ENCODE measurements around the gene B4GALNT4.
"Not testable (repeated sequence)": the region's sequence is repeated elsewhere in the genome, so short reads cannot be mapped to it uniquely, and the experiment has no call there.

The B4GALNT4 gene

GRCh38 chr11:420911-421321 lies 51.6 kb downstream of the B4GALNT4 start:
- DNase-seq (ENCODE audit: low read depth) = no peak

GRCh38 chr11:422249-422656 lies 53.0 kb downstream of the B4GALNT4 start:
- no peak for DNase-seq (ENCODE audit: low read depth)

- no peak for DNase-seq (ENCODE audit: low read depth)
These were observed 54.9 kb downstream of the B4GALNT4 start for GRCh38 chr11:424232-424631.

GRCh38 chr11:424766-425165 lies 55.5 kb downstream of the B4GALNT4 start:
- not testable (repeated sequence) for DNase-seq (ENCODE audit: low read depth)

GRCh38 chr11:425301-425700 lies 56.0 kb downstream of the B4GALNT4 start:
- DNase-seq (ENCODE audit: low read depth) = no peak

GRCh38 chr11:426851-427250 lies 57.6 kb downstream of the B4GALNT4 start:
- DNase-seq (ENCODE audit: low read depth) = no peak

GRCh38 chr11:428295-428694 lies 59.0 kb downstream of the B4GALNT4 start:
- no peak for DNase-seq (ENCODE audit: low read depth)

GRCh38 chr11:429391-429790 lies 60.1 kb downstream of the B4GALNT4 start:
- no peak for DNase-seq (ENCODE audit: low read depth)

GRCh38 chr11:429931-430456 lies 60.7 kb downstream of the B4GALNT4 start:
- DNase-seq (ENCODE audit: low read depth) = no peak
